SK-N-MC (cell line): ENCODE measurements around the gene AP5S1.

ENCODE experiments used
- DNase-seq: peaks from one replicate; pipeline ENCODE4 v3.0.0-alpha.2; 2011; ENCODE audit warnings: low read depth, low spot score
- H3K27ac ChIP-seq: fragments of 200-600 bp; sonication (generic); 2 replicates; pipeline ENCODE4 v1.5.1; 2016; ENCODE audit warnings: mixed run types
- H3K36me3 ChIP-seq: fragments of 200-600 bp; sonication (generic); 2 replicates; pipeline ENCODE4 v1.6.1; 2017; ENCODE audit warnings: antibody characterized with exemption, low read length, mixed read lengths; ENCODE audit not compliant: insufficient read depth
- H3K4me3 ChIP-seq: fragments of 200-600 bp; sonication (generic); 2 replicates; pipeline ENCODE4 v1.5.1; 2016
- H3K9ac ChIP-seq: fragments of 200-600 bp; sonication (generic); 2 replicates; pipeline ENCODE4 v1.8.0; 2017; ENCODE audit warnings: mixed run types, mixed read lengths; ENCODE audit not compliant: insufficient read length
- H3K9me3 ChIP-seq: fragments of 200-600 bp; sonication (generic); 2 replicates; pipeline ENCODE4 v1.6.1; 2017; ENCODE audit warnings: low read depth, mild to moderate bottlenecking, antibody characterized with exemption, low read length, moderate library complexity, mixed read lengths
- EZH2 ChIP-seq: fragments of 200-600 bp; sonication (generic); IDR thresholded peaks from one replicate; pipeline ENCODE4 v1.6.1; 2017; ENCODE audit warnings: antibody characterized with exemption
- FOXP2 ChIP-seq: optimal IDR thresholded peaks from 2 replicates; pipeline ENCODE3; 2011; ENCODE audit warnings: mild to moderate bottlenecking, moderate library complexity; ENCODE audit not compliant: insufficient read depth; ENCODE audit errors: extremely low read length, control extremely low read depth
- POLR2AphosphoS5 ChIP-seq: IDR thresholded peaks from 2 replicates; pipeline ENCODE4 v1.6.1; 2012; ENCODE audit warnings: mild to moderate bottlenecking, low read depth, low read length, borderline replicate concordance

The AP5S1 gene

GRCh38 chr20:3862333-3862732 is 42.0 kb downstream of the AP5S1 start:
- no peaks in the 10 kb centered on the region for H3K9me3 ChIP-seq
- no peak overlapping the region for H3K27ac ChIP-seq
- no peak for TF ChIP-seq EZH2
- TF ChIP-seq FOXP2: no peak
- no peak for TF ChIP-seq POLR2AphosphoS5
- no peak for DNase-seq
- peaks cover 54% of the 10 kb centered on the region for H3K36me3 ChIP-seq
- no peak overlapping the region for H3K4me3 ChIP-seq
- no peak overlapping the region for H3K9ac ChIP-seq

- Histone ChIP-seq H3K36me3 (peaks cover 47% of the 10 kb centered on the region), H3K9ac (no peak overlapping the region), H3K9me3 (no peaks in the 10 kb centered on the region), H3K4me3 (no peak overlapping the region), H3K27ac (no peak overlapping the region)
- DNase-seq: no peak
- TF ChIP-seq EZH2: no peak
- no peak for TF ChIP-seq FOXP2
- TF ChIP-seq POLR2AphosphoS5: no peak
Observed at GRCh38 chr20:3863317-3863716, 43.0 kb downstream of the AP5S1 start.

GRCh38 chr20:3864518-3864917 is 44.2 kb downstream of the AP5S1 start:
- Histone ChIP-seq H3K9me3 (no peaks in the 10 kb centered on the region), H3K4me3 (no peak overlapping the region), H3K27ac (no peak overlapping the region), H3K9ac (no peak overlapping the region), H3K36me3 (peaks cover 47% of the 10 kb centered on the region)
- TF ChIP-seq FOXP2 (no peak), EZH2 (no peak), POLR2AphosphoS5 (no peak)
- DNase-seq: no peak

GRCh38 chr20:3865152-3865886 is 45.0 kb downstream of the AP5S1 start:
- Histone ChIP-seq H3K27ac (no peak overlapping the region), H3K9ac (no peak overlapping the region), H3K36me3 (peaks cover 47% of the 10 kb centered on the region), H3K4me3 (no peak overlapping the region), H3K9me3 (no peaks in the 10 kb centered on the region)
- no peak for TF ChIP-seq EZH2
- TF ChIP-seq POLR2AphosphoS5: no peak
- TF ChIP-seq FOXP2: no peak
- DNase-seq: no peak

- no peak overlapping the region for H3K9ac ChIP-seq
- H3K27ac ChIP-seq: no peak overlapping the region
- no peak for TF ChIP-seq POLR2AphosphoS5
- no peak for TF ChIP-seq EZH2
- no peak for TF ChIP-seq FOXP2
- peaks cover 47% of the 10 kb centered on the region for H3K36me3 ChIP-seq
- H3K4me3 ChIP-seq: no peak overlapping the region
- no peak for DNase-seq
- no peaks in the 10 kb centered on the region for H3K9me3 ChIP-seq
Observed at GRCh38 chr20:3865887-3866407, 45.6 kb downstream of the AP5S1 start.

GRCh38 chr20:3866464-3866863 is 46.1 kb downstream of the AP5S1 start:
- no peak for DNase-seq
- H3K36me3 ChIP-seq: peaks cover 42% of the 10 kb centered on the region
- TF ChIP-seq EZH2 (no peak), POLR2AphosphoS5 (no peak), FOXP2 (no peak)
- no peaks in the 10 kb centered on the region for H3K9me3 ChIP-seq
- no peak overlapping the region for H3K4me3 ChIP-seq
- H3K27ac ChIP-seq: no peak overlapping the region
- no peak overlapping the region for H3K9ac ChIP-seq

GRCh38 chr20:3867802-3868201 is 47.5 kb downstream of the AP5S1 start:
- H3K9ac ChIP-seq: no peak overlapping the region
- H3K9me3 ChIP-seq: no peaks in the 10 kb centered on the region
- TF ChIP-seq POLR2AphosphoS5: no peak
- no peak for TF ChIP-seq EZH2
- no peak for TF ChIP-seq FOXP2
- peaks cover 29% of the 10 kb centered on the region for H3K36me3 ChIP-seq
- DNase-seq: no peak
- 0 out of 2 replicates have a peak overlapping the region, but pooled peaks have one; percentile 28 for H3K27ac ChIP-seq
- no peak overlapping the region for H3K4me3 ChIP-seq

GRCh38 chr20:3869839-3870634 is 49.7 kb downstream of the AP5S1 start:
- no peak overlapping the region for H3K27ac ChIP-seq
- H3K36me3 ChIP-seq: peaks cover 17% of the 10 kb centered on the region
- no peak for DNase-seq
- H3K4me3 ChIP-seq: no peak overlapping the region
- no peaks in the 10 kb centered on the region for H3K9me3 ChIP-seq
- H3K9ac ChIP-seq: no peak overlapping the region
- TF ChIP-seq FOXP2 (no peak), EZH2 (no peak), POLR2AphosphoS5 (no peak)
